GM19452 (cell line): ENCODE results near the gene ADGRG4.

Source experiments
- ATAC-seq: cut with Tn5 transposase; IDR thresholded peaks from one replicate; pipeline ENCODE4 v1.9.1; 2021; ENCODE audit not compliant: unreplicated experiment

The ADGRG4 gene

GRCh38 chrX:136453771-136454170, 153.0 kb downstream of the ADGRG4 start:
- ATAC-seq, result no peak

GRCh38 chrX:136456133-136456532, 155.4 kb downstream of the ADGRG4 start:
- ATAC-seq, result no peak

GRCh38 chrX:136457303-136457917, 156.6 kb downstream of the ADGRG4 start:
- no peak for ATAC-seq

GRCh38 chrX:136464589-136464988, 163.8 kb downstream of the ADGRG4 start:
- ATAC-seq, result no peak
